Endodermal cell (in vitro differentiated cells): ENCODE results near the gene PTTG1. TPM values are rescaled to one million over a fixed set of nuclear protein-coding genes. Genes with fewer than 3 reads are reported as not detected.

Source experiments
- DNase-seq: peaks from one replicate; pipeline ENCODE4 v3.0.0-alpha.2; 2017
- H3K27ac ChIP-seq: 2 replicates; pipeline ENCODE4 v1.5.1; 2013; ENCODE audit warnings: mild to moderate bottlenecking, low read depth, low read length, moderate library complexity
- H3K27me3 ChIP-seq: 2 replicates; pipeline ENCODE4 v1.6.1; 2013; ENCODE audit warnings: mild to moderate bottlenecking, low read length, moderate library complexity; ENCODE audit not compliant: insufficient read depth, control insufficient read depth, poor library complexity, severe bottlenecking
- H3K36me3 ChIP-seq: 2 replicates; pipeline ENCODE4 v1.7.0; 2013; ENCODE audit warnings: mild to moderate bottlenecking, low read length, moderate library complexity; ENCODE audit not compliant: control insufficient read depth, insufficient read depth
- H3K4me1 ChIP-seq: one replicate; pipeline ENCODE4 v1.7.0; 2013; ENCODE audit warnings: low read length; ENCODE audit not compliant: control insufficient read depth, insufficient read depth
- H3K4me3 ChIP-seq: 2 replicates; pipeline ENCODE4 v1.5.1; 2013; ENCODE audit warnings: mild to moderate bottlenecking, low read length, moderate library complexity
- H3K9ac ChIP-seq: 2 replicates; pipeline ENCODE4 v1.6.1; 2013; ENCODE audit warnings: mild to moderate bottlenecking, low read length, moderate library complexity; ENCODE audit not compliant: poor library complexity, severe bottlenecking; ENCODE audit errors: extremely low read depth
- H3K9me3 ChIP-seq: 2 replicates; pipeline ENCODE4 v1.6.1; 2013; ENCODE audit warnings: mild to moderate bottlenecking, low read length, moderate library complexity; ENCODE audit not compliant: control insufficient read depth
- H3K27ac Mint-ChIP-seq: 2 replicates; pipeline ENCODE4 v1.8.0; 2020; ENCODE audit warnings: mixed read lengths
- H3K27me3 Mint-ChIP-seq: 2 replicates; pipeline ENCODE4 v1.8.0; 2021; ENCODE audit warnings: mild to moderate bottlenecking, mixed read lengths; ENCODE audit not compliant: insufficient read depth
- H3K36me3 Mint-ChIP-seq: 2 replicates; pipeline ENCODE4 v1.8.0; 2020; ENCODE audit warnings: low read depth, mixed read lengths
- H3K4me1 Mint-ChIP-seq: 2 replicates; pipeline ENCODE4 v1.8.0; 2020; ENCODE audit warnings: mixed read lengths
- H3K4me3 Mint-ChIP-seq: 2 replicates; pipeline ENCODE4 v1.8.0; 2020; ENCODE audit warnings: mild to moderate bottlenecking, moderate library complexity, mixed read lengths
- H3K9me3 Mint-ChIP-seq: 2 replicates; pipeline ENCODE4 v1.8.0; 2020; ENCODE audit warnings: mild to moderate bottlenecking, mixed read lengths
- CTCF ChIP-seq: fragments of 200-600 bp; sonication (generic); conservative IDR thresholded peaks from 2 replicates; pipeline ENCODE4 v1.5.0; 2021; ENCODE audit warnings: antibody characterized with exemption, mild to moderate bottlenecking
- WGBS, 2 experiments: methylation state at CpG; one replicate each; pipeline versions ENCODE4 v1.1.5 to v1.1.7; 2013; ENCODE audit warnings: missing lambda C conversion rate in 2 of 2, mixed read lengths in 1 of 2; ENCODE audit not compliant: insufficient coverage in 1 of 2, insufficient read length in 1 of 2; 5-methylcytosine and 5-hydroxymethylcytosine counted together
- total RNA-seq, 2 donors: library from RNA; stranded (reverse); fragmentation: NEBNext Ultra II Directional in 1 of 2; extraction: Animal tissue kit (Norgen Biotek cat#: 25700) in 1 of 2; gene quantifications; 2 replicates in 1 of 2; 3 replicates in 1 of 2; pipeline ENCODE4 v1.2.1, GENCODE V29; 2021

PTTG1 gene
- total RNA-seq, 2 donors from 2014 or later: 121 to 162 TPM

- H3K9ac ChIP-seq: no peak overlapping the region
- Mint-ChIP-seq H3K4me3 (no peak overlapping the region), H3K4me1 (peaks cover 2% of the 10 kb centered on the region), H3K9me3 (no peaks in the 10 kb centered on the region), H3K36me3 (no peaks in the 10 kb centered on the region), H3K27ac (no peak overlapping the region), H3K27me3 (peaks cover 40% of the 10 kb centered on the region)
- no peak overlapping the region for H3K27ac ChIP-seq
- no peaks in the 10 kb centered on the region for H3K36me3 ChIP-seq
- H3K4me1 ChIP-seq: no peaks in the 10 kb centered on the region
- no peaks in the 10 kb centered on the region for H3K9me3 ChIP-seq
- peaks cover 38% of the 10 kb centered on the region for H3K27me3 ChIP-seq
- no peak for DNase-seq
- H3K4me3 ChIP-seq: no peak overlapping the region
- no peak for TF ChIP-seq CTCF
Observed at GRCh38 chr5:160376416-160376815, 45.2 kb upstream of the PTTG1 start.

GRCh38 chr5:160377651-160378050 lies 44.0 kb upstream of the PTTG1 start:
- 89 to 97% methylated on average over 2 to 3 of the region's 5 CpGs for WGBS, 2 experiments
- H3K4me1 Mint-ChIP-seq: peaks cover 2% of the 10 kb centered on the region
- Histone ChIP-seq H3K27ac (no peak overlapping the region), H3K4me1 (no peaks in the 10 kb centered on the region), H3K36me3 (no peaks in the 10 kb centered on the region), H3K4me3 (no peak overlapping the region), H3K9ac (no peak overlapping the region), H3K9me3 (no peaks in the 10 kb centered on the region), H3K27me3 (peaks cover 26% of the 10 kb centered on the region)
- no peaks in the 10 kb centered on the region for H3K9me3 Mint-ChIP-seq
- no peak for TF ChIP-seq CTCF
- no peak overlapping the region for H3K4me3 Mint-ChIP-seq
- peaks cover 31% of the 10 kb centered on the region for H3K27me3 Mint-ChIP-seq
- DNase-seq: no peak
- no peaks in the 10 kb centered on the region for H3K36me3 Mint-ChIP-seq
- H3K27ac Mint-ChIP-seq: no peak overlapping the region

GRCh38 chr5:160378330-160378729 lies 43.3 kb upstream of the PTTG1 start:
- no peak overlapping the region for H3K4me3 ChIP-seq
- no peaks in the 10 kb centered on the region for H3K36me3 Mint-ChIP-seq
- no peaks in the 10 kb centered on the region for H3K36me3 ChIP-seq
- no peaks in the 10 kb centered on the region for H3K9me3 ChIP-seq
- H3K9me3 Mint-ChIP-seq: no peaks in the 10 kb centered on the region
- peaks cover 20% of the 10 kb centered on the region for H3K27me3 ChIP-seq
- H3K27ac ChIP-seq: no peak overlapping the region
- no peak for TF ChIP-seq CTCF
- H3K4me1 Mint-ChIP-seq: peaks cover 2% of the 10 kb centered on the region
- 90% methylated on average over 1 of the region's 2 CpGs; no CpG with 5 or more reads in 1 of the 2 experiments for WGBS, 2 experiments
- H3K4me3 Mint-ChIP-seq: no peak overlapping the region
- peaks cover 26% of the 10 kb centered on the region for H3K27me3 Mint-ChIP-seq
- no peaks in the 10 kb centered on the region for H3K4me1 ChIP-seq
- no peak overlapping the region for H3K27ac Mint-ChIP-seq
- no peak overlapping the region for H3K9ac ChIP-seq
- DNase-seq: no peak
